Endodermal cell (in vitro differentiated cells): ENCODE data around the gene LDLRAD2. TPM values are rescaled to one million over a fixed set of nuclear protein-coding genes. Genes with fewer than 3 reads are reported as not detected.
"Not testable (repeated sequence)": the region's sequence is repeated elsewhere in the genome, so short reads cannot be mapped to it uniquely, and the experiment has no call there.

Experiments used
- DNase-seq: peaks from one replicate; pipeline ENCODE4 v3.0.0-alpha.2; 2017
- H3K27ac ChIP-seq: 2 replicates; pipeline ENCODE4 v1.5.1; 2013; ENCODE audit warnings: mild to moderate bottlenecking, low read depth, low read length, moderate library complexity
- H3K27me3 ChIP-seq: 2 replicates; pipeline ENCODE4 v1.6.1; 2013; ENCODE audit warnings: mild to moderate bottlenecking, low read length, moderate library complexity; ENCODE audit not compliant: insufficient read depth, control insufficient read depth, poor library complexity, severe bottlenecking
- H3K36me3 ChIP-seq: 2 replicates; pipeline ENCODE4 v1.7.0; 2013; ENCODE audit warnings: mild to moderate bottlenecking, low read length, moderate library complexity; ENCODE audit not compliant: control insufficient read depth, insufficient read depth
- H3K4me1 ChIP-seq: one replicate; pipeline ENCODE4 v1.7.0; 2013; ENCODE audit warnings: low read length; ENCODE audit not compliant: control insufficient read depth, insufficient read depth
- H3K4me3 ChIP-seq: 2 replicates; pipeline ENCODE4 v1.5.1; 2013; ENCODE audit warnings: mild to moderate bottlenecking, low read length, moderate library complexity
- H3K9ac ChIP-seq: 2 replicates; pipeline ENCODE4 v1.6.1; 2013; ENCODE audit warnings: mild to moderate bottlenecking, low read length, moderate library complexity; ENCODE audit not compliant: poor library complexity, severe bottlenecking; ENCODE audit errors: extremely low read depth
- H3K9me3 ChIP-seq: 2 replicates; pipeline ENCODE4 v1.6.1; 2013; ENCODE audit warnings: mild to moderate bottlenecking, low read length, moderate library complexity; ENCODE audit not compliant: control insufficient read depth
- H3K27ac Mint-ChIP-seq: 2 replicates; pipeline ENCODE4 v1.8.0; 2020; ENCODE audit warnings: mixed read lengths
- H3K27me3 Mint-ChIP-seq: 2 replicates; pipeline ENCODE4 v1.8.0; 2021; ENCODE audit warnings: mild to moderate bottlenecking, mixed read lengths; ENCODE audit not compliant: insufficient read depth
- H3K36me3 Mint-ChIP-seq: 2 replicates; pipeline ENCODE4 v1.8.0; 2020; ENCODE audit warnings: low read depth, mixed read lengths
- H3K4me1 Mint-ChIP-seq: 2 replicates; pipeline ENCODE4 v1.8.0; 2020; ENCODE audit warnings: mixed read lengths
- H3K4me3 Mint-ChIP-seq: 2 replicates; pipeline ENCODE4 v1.8.0; 2020; ENCODE audit warnings: mild to moderate bottlenecking, moderate library complexity, mixed read lengths
- H3K9me3 Mint-ChIP-seq: 2 replicates; pipeline ENCODE4 v1.8.0; 2020; ENCODE audit warnings: mild to moderate bottlenecking, mixed read lengths
- CTCF ChIP-seq: fragments of 200-600 bp; sonication (generic); conservative IDR thresholded peaks from 2 replicates; pipeline ENCODE4 v1.5.0; 2021; ENCODE audit warnings: antibody characterized with exemption, mild to moderate bottlenecking
- WGBS, 2 experiments: methylation state at CpG; one replicate each; pipeline versions ENCODE4 v1.1.5 to v1.1.7; 2013; ENCODE audit warnings: missing lambda C conversion rate in 2 of 2, mixed read lengths in 1 of 2; ENCODE audit not compliant: insufficient coverage in 1 of 2, insufficient read length in 1 of 2; 5-methylcytosine and 5-hydroxymethylcytosine counted together
- total RNA-seq, 2 donors: library from RNA; stranded (reverse); fragmentation: NEBNext Ultra II Directional in 1 of 2; extraction: Animal tissue kit (Norgen Biotek cat#: 25700) in 1 of 2; gene quantifications; 2 replicates in 1 of 2; 3 replicates in 1 of 2; pipeline ENCODE4 v1.2.1, GENCODE V29; 2021

LDLRAD2 gene
- total RNA-seq, 2 donors from 2014 or later, result 0.58 to 0.88 TPM

DNA sequence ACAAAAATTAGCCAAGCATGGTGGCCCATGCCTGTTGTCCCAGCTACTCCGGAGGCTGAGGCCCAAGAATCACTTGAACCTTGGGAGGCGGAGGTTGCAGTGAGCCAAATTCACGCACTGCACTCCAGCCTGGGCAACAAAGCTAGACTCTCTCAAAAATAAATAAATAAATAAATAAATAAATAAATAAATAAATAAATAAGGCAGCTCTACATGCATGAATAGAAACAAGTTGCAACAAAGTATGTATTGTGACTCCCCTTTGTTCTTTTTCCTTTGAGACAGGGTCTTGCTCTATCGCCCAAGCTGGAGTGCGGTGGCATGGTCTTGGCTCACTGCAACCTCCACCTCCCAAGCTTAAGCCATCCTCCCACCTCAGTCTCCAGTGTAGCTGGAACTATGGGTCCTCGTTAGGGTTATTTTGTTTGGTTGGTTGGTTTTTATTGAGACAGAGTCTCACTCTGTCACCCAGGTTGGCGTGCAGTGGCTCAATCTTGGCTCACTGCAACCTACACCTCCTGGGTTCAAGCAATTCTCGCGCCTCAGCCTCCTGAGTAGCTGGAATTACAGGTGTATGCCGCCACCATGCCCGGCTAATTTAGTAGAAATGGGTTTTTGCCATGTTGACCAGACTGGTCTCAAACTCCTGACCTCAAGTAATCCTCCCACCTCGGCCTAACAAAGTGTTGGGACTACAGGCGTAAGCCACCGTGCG is 37.1 kb upstream of the LDLRAD2 start:
- H3K4me1 ChIP-seq, result no peaks in the 10 kb centered on the region
- H3K9ac ChIP-seq, result no peak overlapping the region
- WGBS, 2 experiments, result 95 to 96% methylated on average over 11 to 14 of the region's 15 CpGs
- Mint-ChIP-seq H3K36me3 (peaks cover 7% of the 10 kb centered on the region), H3K9me3 (peaks cover 13% of the 10 kb centered on the region), H3K4me3 (no peak overlapping the region), H3K27ac (no peak overlapping the region), H3K27me3 (no peaks in the 10 kb centered on the region), H3K4me1 (peaks cover 4% of the 10 kb centered on the region)
- TF ChIP-seq CTCF, result no peak
- no peak overlapping the region for H3K4me3 ChIP-seq
- H3K9me3 ChIP-seq, result no peaks in the 10 kb centered on the region
- no peak overlapping the region for H3K27ac ChIP-seq
- no peak for DNase-seq
- no peaks in the 10 kb centered on the region for H3K36me3 ChIP-seq
- no peaks in the 10 kb centered on the region for H3K27me3 ChIP-seq

- Histone ChIP-seq H3K4me1 (no peaks in the 10 kb centered on the region), H3K36me3 (no peaks in the 10 kb centered on the region), H3K4me3 (no peak overlapping the region), H3K9ac (no peak overlapping the region), H3K27me3 (no peaks in the 10 kb centered on the region), H3K9me3 (no peaks in the 10 kb centered on the region), H3K27ac (no peak overlapping the region)
- Mint-ChIP-seq H3K4me3 (no peak overlapping the region), H3K36me3 (peaks cover 7% of the 10 kb centered on the region), H3K4me1 (peaks cover 7% of the 10 kb centered on the region), H3K27ac (no peak overlapping the region), H3K9me3 (peaks cover 13% of the 10 kb centered on the region), H3K27me3 (no peaks in the 10 kb centered on the region)
- TF ChIP-seq CTCF, result no peak
- 94% methylated on average over 2 of the region's 2 CpGs; no CpG with 5 or more reads in 1 of the 2 experiments for WGBS, 2 experiments
- DNase-seq, result no peak
These were observed 36.5 kb upstream of the LDLRAD2 start for GRCh38 chr1:21775550-21775914.

DNA sequence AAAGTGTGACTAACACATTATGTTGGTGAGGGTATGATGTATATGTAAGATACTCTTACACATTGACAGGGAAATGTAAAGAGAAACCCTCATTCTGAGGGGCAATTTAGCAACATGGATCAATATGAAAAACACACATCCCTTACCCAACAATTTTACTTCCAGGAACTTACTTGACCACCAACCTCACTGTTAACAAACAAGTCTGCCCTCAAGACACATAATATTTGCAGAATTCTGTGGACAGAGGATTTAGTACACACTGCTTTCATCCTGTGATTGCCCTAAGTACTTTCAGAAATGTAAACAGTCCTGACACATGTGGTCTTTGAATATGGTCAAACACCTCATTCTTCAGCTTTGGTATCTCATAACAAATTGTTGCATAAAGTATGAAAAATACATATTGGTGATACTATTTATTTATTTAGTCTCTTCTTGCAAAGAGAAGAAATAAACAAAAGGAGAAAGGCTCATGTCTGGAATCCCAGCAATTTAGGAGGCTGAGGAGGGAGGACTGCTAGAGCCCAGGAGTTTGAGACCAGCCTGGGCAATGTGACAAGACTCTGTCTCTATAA is 36.0 kb upstream of the LDLRAD2 start:
- no peak for DNase-seq
- Mint-ChIP-seq H3K27me3 (no peaks in the 10 kb centered on the region), H3K27ac (no peak overlapping the region), H3K4me3 (no peak overlapping the region), H3K4me1 (peaks cover 7% of the 10 kb centered on the region), H3K9me3 (peaks cover 13% of the 10 kb centered on the region), H3K36me3 (peaks cover 7% of the 10 kb centered on the region)
- no peaks in the 10 kb centered on the region for H3K27me3 ChIP-seq
- TF ChIP-seq CTCF, result no peak
- no peaks in the 10 kb centered on the region for H3K4me1 ChIP-seq
- no peak overlapping the region for H3K9ac ChIP-seq
- H3K9me3 ChIP-seq, result no peaks in the 10 kb centered on the region
- H3K4me3 ChIP-seq, result no peak overlapping the region
- H3K27ac ChIP-seq, result no peak overlapping the region
- no peaks in the 10 kb centered on the region for H3K36me3 ChIP-seq

DNA sequence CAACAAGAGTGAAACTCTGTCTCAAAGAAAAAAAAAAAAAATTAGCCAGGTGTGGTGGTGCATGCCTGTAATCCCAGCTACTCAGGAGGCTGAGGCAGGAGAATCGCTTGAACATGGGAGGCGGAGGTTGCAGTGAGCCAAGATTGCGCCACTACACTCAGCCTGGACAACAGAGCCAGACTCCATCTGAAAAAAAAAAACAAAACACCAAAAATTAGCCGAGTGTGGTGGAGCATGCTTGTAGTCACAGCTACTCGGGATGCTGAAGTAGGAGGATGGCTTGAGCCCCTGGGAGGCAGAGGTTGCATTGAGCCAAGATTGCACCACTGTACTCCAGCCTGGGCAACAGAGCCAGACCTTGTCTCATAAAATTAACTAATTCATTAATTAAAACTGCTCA is 35.1 kb upstream of the LDLRAD2 start:
- not testable (repeated sequence) for H3K9ac ChIP-seq, H3K4me1 Mint-ChIP-seq, H3K4me1 ChIP-seq, H3K4me3 ChIP-seq, H3K36me3 ChIP-seq, H3K9me3 ChIP-seq, H3K27ac Mint-ChIP-seq, H3K27me3 Mint-ChIP-seq, H3K27me3 ChIP-seq, H3K36me3 Mint-ChIP-seq, H3K27ac ChIP-seq, DNase-seq, H3K4me3 Mint-ChIP-seq
- WGBS, 2 experiments, result 83 to 85% methylated on average over 5 of the region's 5 CpGs
- H3K9me3 Mint-ChIP-seq, result peaks cover 13% of the 10 kb centered on the region
